HUES64 (cell line): Measurements from ENCODE around the gene PRKAR2A.
"Not testable (repeated sequence)": the region's sequence is repeated elsewhere in the genome, so short reads cannot be mapped to it uniquely, and the experiment has no call there.

Experiments used
- H3K27ac ChIP-seq: 2 replicates; pipeline ENCODE4 v1.7.0; 2013; ENCODE audit warnings: low read depth, low read length, inconsistent platforms
- H3K27me3 ChIP-seq: 2 replicates; pipeline ENCODE4 v1.6.1; 2013; ENCODE audit warnings: mild to moderate bottlenecking, low read length; ENCODE audit not compliant: insufficient read depth
- H3K36me3 ChIP-seq: 2 replicates; pipeline ENCODE4 v1.6.1; 2013; ENCODE audit warnings: mild to moderate bottlenecking, low read length; ENCODE audit not compliant: insufficient read depth
- H3K4me1 ChIP-seq: 2 replicates; pipeline ENCODE4 v1.6.1; 2013; ENCODE audit warnings: mild to moderate bottlenecking, low read length, moderate library complexity; ENCODE audit not compliant: insufficient read depth
- H3K4me3 ChIP-seq: 2 replicates; pipeline ENCODE4 v1.5.1; 2013; ENCODE audit warnings: mild to moderate bottlenecking, low read length, moderate library complexity
- H3K9ac ChIP-seq: 2 replicates; pipeline ENCODE4 v1.6.1; 2013; ENCODE audit warnings: mild to moderate bottlenecking, low read depth, low read length
- H3K9me3 ChIP-seq: 2 replicates; pipeline ENCODE4 v1.6.1; 2013; ENCODE audit warnings: low read depth, low read length; ENCODE audit not compliant: insufficient read depth
- WGBS: fragments of 150-250, 120-280 bp; methylation state at CpG from one replicate; pipeline ENCODE4 v1.1.7; 2013; ENCODE audit warnings: missing lambda C conversion rate; 5-methylcytosine and 5-hydroxymethylcytosine counted together

The PRKAR2A gene

GRCh38 chr3:48770192-48770502 lies 77.5 kb downstream of the PRKAR2A start:
- Histone ChIP-seq H3K9ac (no peak overlapping the region), H3K36me3 (peaks cover 3% of the 10 kb centered on the region; the same call in 1 of the 2 replicates), H3K27me3 (no peaks in the 10 kb centered on the region), H3K4me3 (no peak overlapping the region), H3K9me3 (no peaks in the 10 kb centered on the region), H3K27ac (no peak overlapping the region), H3K4me1 (0 out of 2 replicates have a peak, but pooled peaks cover 4% of the 10 kb centered on the region)
- 76% methylated on average over 4 of the region's 4 CpGs for WGBS

DNA sequence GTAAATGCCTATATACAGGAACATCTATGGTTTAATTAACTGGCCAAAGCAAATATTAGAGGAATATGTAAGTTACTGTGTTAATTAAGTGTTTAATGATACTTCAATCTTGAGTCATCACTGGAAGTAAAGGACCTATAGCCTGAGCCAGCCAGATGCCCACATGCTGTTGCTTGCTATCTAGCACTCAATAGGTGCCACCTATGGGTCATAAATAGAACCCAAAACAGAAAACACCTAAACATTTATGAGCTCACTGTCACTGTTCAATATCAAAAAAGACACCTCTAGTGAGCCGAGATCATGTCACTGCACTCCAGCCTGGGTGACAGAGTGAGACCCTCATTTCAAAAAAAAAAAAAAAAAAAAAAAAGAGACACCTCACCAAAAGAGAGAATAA lies 82.3 kb downstream of the PRKAR2A start:
- Histone ChIP-seq H3K4me3 (no peak overlapping the region), H3K27me3 (no peaks in the 10 kb centered on the region), H3K9me3 (no peaks in the 10 kb centered on the region), H3K36me3 (peaks cover 8% of the 10 kb centered on the region; the same call in 1 of the 2 replicates), H3K9ac (no peak overlapping the region), H3K27ac (no peak overlapping the region), H3K4me1 (0 out of 2 replicates have a peak, but pooled peaks cover 4% of the 10 kb centered on the region)
- 96% methylated on average over 1 of the region's 1 CpG for WGBS

DNA sequence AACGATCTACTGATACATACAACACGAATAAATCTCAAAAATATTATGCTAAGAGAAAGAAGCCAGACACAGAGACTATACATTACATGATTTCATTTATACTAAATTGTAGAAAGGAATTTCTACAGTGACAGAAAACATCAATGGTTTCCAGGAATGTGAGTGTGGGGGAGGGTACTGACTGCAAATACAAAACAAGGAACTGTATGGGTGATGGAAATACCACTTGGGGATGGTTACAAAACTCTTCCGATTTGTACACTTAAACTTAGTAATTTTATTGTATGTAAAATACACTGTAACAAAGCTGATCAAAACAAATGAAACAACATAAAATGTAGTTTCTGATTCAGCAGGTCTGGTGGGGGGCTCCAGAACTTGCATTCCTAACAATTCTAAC lies 84.9 kb downstream of the PRKAR2A start:
- Histone ChIP-seq H3K27me3 (no peaks in the 10 kb centered on the region), H3K9me3 (no peaks in the 10 kb centered on the region), H3K27ac (no peak overlapping the region), H3K4me3 (no peak overlapping the region), H3K4me1 (no peaks in the 10 kb centered on the region), H3K9ac (no peak overlapping the region), H3K36me3 (peaks cover 8% of the 10 kb centered on the region; the same call in 1 of the 2 replicates)
- WGBS: no CpG with 5 or more reads among the region's 3 CpGs

DNA sequence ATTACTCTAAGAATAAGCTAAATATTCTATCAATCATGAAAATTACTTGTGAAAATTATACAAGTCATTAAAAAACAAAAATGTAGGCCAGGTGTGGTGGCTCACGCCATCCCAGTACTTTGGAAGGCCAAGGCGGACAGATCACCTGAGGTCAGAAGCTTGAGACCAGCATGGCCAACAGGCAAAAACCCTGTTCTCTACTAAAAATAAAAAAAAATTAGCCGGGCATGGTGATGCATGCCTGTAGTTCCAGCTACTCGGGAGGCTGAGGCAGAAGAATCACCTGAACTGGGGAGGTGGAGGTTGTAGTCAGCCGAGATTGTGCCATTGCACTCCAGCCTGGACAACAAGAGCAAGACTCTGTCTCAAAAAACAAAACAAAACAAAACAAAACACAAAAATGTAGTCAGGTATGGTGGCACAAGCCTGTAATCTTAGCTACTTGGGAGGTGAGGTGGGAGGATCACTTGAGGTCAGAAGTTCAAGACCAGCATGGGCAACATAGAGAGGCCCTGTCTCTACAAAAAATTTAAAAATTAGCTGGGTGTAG lies 87.6 kb downstream of the PRKAR2A start:
- H3K4me3 ChIP-seq, H3K9me3 ChIP-seq, H3K4me1 ChIP-seq, H3K27me3 ChIP-seq, H3K36me3 ChIP-seq, H3K9ac ChIP-seq, H3K27ac ChIP-seq: not testable (repeated sequence)
- WGBS: 95% methylated on average over 5 of the region's 5 CpGs

DNA sequence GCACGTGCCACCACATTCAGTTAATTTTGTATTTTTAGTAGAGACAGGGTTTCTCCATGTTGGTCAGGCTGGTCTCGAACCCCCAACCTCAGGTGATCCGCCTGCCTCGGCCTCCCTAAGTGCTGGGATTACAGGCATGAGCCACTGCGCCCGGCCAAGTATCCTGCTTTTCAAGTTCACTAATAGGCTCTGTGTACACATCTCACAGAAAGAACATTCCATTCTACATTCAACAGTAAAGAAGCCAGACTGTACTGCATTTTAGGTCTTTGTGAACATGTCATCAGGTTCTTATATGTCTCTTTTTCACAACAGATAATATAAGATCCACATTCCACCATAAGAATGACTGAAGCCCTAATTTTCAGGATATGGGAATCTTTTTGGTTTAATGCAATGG lies 88.1 kb downstream of the PRKAR2A start:
- H3K27ac ChIP-seq, H3K9me3 ChIP-seq, H3K36me3 ChIP-seq, H3K27me3 ChIP-seq, H3K4me3 ChIP-seq, H3K9ac ChIP-seq, H3K4me1 ChIP-seq: not testable (repeated sequence)
- WGBS: 94% methylated on average over 6 of the region's 6 CpGs

DNA sequence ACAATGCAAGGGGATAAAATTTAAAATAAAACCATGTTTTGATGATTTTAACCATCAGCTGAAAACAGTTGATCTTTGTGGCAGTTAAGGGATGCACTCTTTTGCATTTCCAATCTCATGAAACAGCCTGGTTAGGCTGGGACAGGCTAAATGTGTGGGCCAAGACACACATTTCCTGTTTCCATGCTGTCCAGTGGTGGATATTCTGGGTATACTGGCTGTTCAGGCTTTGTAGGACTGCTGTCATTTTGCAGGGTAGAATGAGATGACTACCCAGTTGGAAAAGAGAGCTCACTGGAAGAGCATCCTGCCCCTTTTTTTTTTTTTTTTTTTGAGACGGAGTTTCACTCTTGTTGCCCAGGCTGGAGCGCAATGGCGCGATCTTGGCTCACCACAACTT lies 88.6 kb downstream of the PRKAR2A start:
- Histone ChIP-seq H3K27ac (no peak overlapping the region), H3K9ac (no peak overlapping the region), H3K27me3 (no peaks in the 10 kb centered on the region), H3K36me3 (peaks cover 3% of the 10 kb centered on the region; the same call in 1 of the 2 replicates), H3K4me3 (no peak overlapping the region), H3K4me1 (no peaks in the 10 kb centered on the region; the same call in 1 of the 2 replicates), H3K9me3 (no peaks in the 10 kb centered on the region)
- 98% methylated on average over 4 of the region's 4 CpGs for WGBS

DNA sequence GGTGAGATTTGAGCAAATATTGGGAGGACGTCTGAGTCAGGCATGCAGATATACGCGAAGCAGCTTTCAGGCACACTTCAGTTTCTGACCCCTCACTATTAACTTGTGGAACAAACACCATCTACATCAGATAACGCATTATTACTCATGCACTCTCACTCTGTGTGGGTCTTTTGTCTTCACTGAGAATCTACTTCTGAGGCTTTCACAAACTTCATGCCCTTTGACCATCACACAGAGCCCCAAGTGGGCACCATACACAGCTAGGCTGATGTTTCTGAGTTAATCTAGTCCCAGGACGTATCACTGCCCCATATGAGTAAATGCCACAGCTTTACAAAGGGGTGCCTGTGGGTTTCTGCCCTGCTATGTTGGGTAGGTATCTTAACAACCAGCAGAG lies 91.0 kb downstream of the PRKAR2A start:
- Histone ChIP-seq H3K27ac (no peak overlapping the region), H3K4me1 (no peaks in the 10 kb centered on the region; the same call in 1 of the 2 replicates), H3K9me3 (no peaks in the 10 kb centered on the region), H3K9ac (no peak overlapping the region), H3K27me3 (no peaks in the 10 kb centered on the region), H3K36me3 (no peaks in the 10 kb centered on the region; the same call in 1 of the 2 replicates), H3K4me3 (no peak overlapping the region)
- 90% methylated on average over 5 of the region's 5 CpGs for WGBS

DNA sequence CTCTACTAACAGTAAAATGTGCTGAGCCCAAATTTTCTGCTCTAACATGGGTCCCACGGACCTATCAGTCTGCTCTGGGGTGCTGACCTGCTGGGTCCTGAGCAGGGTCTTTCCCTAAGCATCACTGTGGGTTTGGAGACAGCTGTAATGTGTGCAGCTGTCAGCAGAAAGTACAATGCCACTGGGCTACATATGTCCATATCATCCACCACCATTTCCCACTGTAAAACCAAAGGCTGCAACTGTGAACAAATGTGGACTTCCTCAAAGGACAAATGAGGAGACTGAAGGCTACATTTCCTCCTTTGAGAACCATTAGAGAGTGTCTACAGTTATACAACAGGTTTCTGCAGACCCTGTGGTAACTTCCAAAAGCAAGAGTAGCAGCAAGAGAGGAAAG lies 96.8 kb downstream of the PRKAR2A start:
- no peaks in the 10 kb centered on the region for H3K27me3 ChIP-seq
- H3K4me3 ChIP-seq: no peak overlapping the region
- no peaks in the 10 kb centered on the region for H3K4me1 ChIP-seq
- H3K36me3 ChIP-seq: peaks cover 9% of the 10 kb centered on the region; the same call in 1 of the 2 replicates
- 100% methylated on average over 1 of the region's 1 CpG for WGBS
- no peak overlapping the region for H3K9ac ChIP-seq
- no peak overlapping the region for H3K27ac ChIP-seq
- no peaks in the 10 kb centered on the region for H3K9me3 ChIP-seq

DNA sequence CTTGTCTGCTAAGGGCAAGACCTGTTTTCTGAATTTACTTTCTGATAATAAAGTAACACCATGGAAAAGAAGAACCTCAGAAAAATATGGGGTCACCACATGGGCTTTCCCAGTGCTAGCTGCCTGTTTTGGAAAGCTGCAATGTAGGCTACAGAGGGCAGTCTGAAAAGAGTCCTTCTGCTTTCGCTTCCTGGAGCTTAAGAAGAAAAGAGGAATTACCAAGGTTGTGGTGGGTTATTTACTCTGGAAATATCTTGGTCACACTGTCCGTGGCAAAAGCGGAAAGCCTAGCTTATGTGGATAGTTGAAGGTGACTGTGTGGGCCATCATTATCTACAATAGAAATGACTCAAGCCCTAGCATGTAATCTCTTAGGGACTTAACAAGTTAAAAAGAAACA lies 98.9 kb downstream of the PRKAR2A start:
- peaks cover 9% of the 10 kb centered on the region; the same call in 1 of the 2 replicates for H3K36me3 ChIP-seq
- no peaks in the 10 kb centered on the region for H3K9me3 ChIP-seq
- H3K27ac ChIP-seq: no peak overlapping the region
- no peaks in the 10 kb centered on the region for H3K4me1 ChIP-seq
- H3K27me3 ChIP-seq: no peaks in the 10 kb centered on the region
- no peak overlapping the region for H3K4me3 ChIP-seq
- H3K9ac ChIP-seq: no peak overlapping the region
- WGBS: 95% methylated on average over 3 of the region's 3 CpGs

DNA sequence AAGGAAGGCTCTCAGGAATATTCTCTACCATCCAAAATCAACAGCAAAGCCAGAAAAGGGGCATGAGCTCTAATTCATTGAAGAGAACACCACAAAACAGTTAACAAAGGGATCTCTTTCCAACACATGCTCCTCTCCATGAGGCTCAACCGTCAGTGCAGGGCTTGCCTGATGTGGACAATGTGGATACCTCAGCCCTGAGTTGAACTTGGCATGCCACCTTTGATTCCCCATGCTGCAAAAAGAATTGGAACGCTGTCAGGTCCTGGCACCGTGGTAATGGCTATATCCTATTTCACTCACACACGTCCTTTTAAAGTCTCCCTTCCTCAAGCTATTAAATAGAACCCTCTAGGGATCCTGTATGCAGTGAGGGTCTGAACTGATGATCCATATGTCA lies 100.0 kb downstream of the PRKAR2A start:
- 88% methylated on average over 4 of the region's 4 CpGs for WGBS
- H3K9me3 ChIP-seq: no peaks in the 10 kb centered on the region

GRCh38 chr3:48747015-48747615 lies 100.6 kb downstream of the PRKAR2A start:
- no peaks in the 10 kb centered on the region for H3K9me3 ChIP-seq
- no peaks in the 10 kb centered on the region for H3K4me1 ChIP-seq
- H3K9ac ChIP-seq: no peak overlapping the region
- H3K27me3 ChIP-seq: no peaks in the 10 kb centered on the region
- no peak overlapping the region for H3K4me3 ChIP-seq
- peaks cover 9% of the 10 kb centered on the region; the same call in 1 of the 2 replicates for H3K36me3 ChIP-seq
- no peak overlapping the region for H3K27ac ChIP-seq
- WGBS: 94% methylated on average over 4 of the region's 4 CpGs

More for the DNA sequence above, 100.0 kb downstream of the PRKAR2A start:
- no peak overlapping the region for H3K4me3 ChIP-seq
- peaks cover 9% of the 10 kb centered on the region; the same call in 1 of the 2 replicates for H3K36me3 ChIP-seq
- H3K4me1 ChIP-seq: no peaks in the 10 kb centered on the region
- no peak overlapping the region for H3K27ac ChIP-seq
- no peak overlapping the region for H3K9ac ChIP-seq
- no peaks in the 10 kb centered on the region for H3K27me3 ChIP-seq

DNA sequence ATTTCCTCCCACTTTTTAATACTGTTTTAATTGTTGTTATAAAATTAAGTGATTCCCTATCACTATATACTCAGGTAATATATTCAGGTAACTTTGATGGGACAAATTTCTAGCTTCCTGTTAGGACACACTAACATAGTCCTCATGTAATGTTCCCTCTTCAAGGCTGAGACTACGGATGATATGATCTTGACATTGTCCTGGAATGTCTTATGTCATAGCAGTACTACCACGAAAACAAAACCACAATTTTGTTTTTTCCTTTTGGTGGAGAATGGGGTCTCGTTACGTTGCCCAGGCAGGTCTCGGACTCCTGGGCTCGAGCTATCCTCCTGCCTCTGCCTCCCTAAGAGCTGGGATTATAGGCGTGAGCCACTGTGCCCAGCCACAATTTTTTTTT lies 103.9 kb downstream of the PRKAR2A start:
- Histone ChIP-seq H3K4me1 (no peaks in the 10 kb centered on the region), H3K36me3 (no peaks in the 10 kb centered on the region), H3K4me3 (no peak overlapping the region), H3K9ac (no peak overlapping the region), H3K27me3 (no peaks in the 10 kb centered on the region), H3K27ac (no peak overlapping the region), H3K9me3 (no peaks in the 10 kb centered on the region)
- 92% methylated on average over 7 of the region's 7 CpGs for WGBS
